GM12874 (cell line): Measurements from ENCODE around the gene LSM7.

ENCODE experiments used
- CTCF ChIP-seq: IDR thresholded peaks from 2 replicates; pipeline ENCODE4 v1.5.1; 2011; ENCODE audit warnings: low read depth, mild to moderate bottlenecking, control low read depth, low read length, moderate library complexity; ENCODE audit not compliant: insufficient read depth

The LSM7 gene

GRCh38 chr19:2358548-2359173, 30.3 kb upstream of the LSM7 start:
- TF ChIP-seq CTCF, result no peak

- TF ChIP-seq CTCF, result no peak
Observed at GRCh38 chr19:2357279-2358206, 29.2 kb upstream of the LSM7 start.

GRCh38 chr19:2356036-2356646, 27.8 kb upstream of the LSM7 start:
- TF ChIP-seq CTCF, result no peak

- TF ChIP-seq CTCF, result no peak
Observed at GRCh38 chr19:2355168-2356035, 27.0 kb upstream of the LSM7 start.

- TF ChIP-seq CTCF, result no peak
Observed at GRCh38 chr19:2354670-2355069, 26.3 kb upstream of the LSM7 start.

- no peak for TF ChIP-seq CTCF
Observed at GRCh38 chr19:2353887-2354592, 25.7 kb upstream of the LSM7 start.
